K562 (cell line): Measurements from ENCODE around the gene HRH3.

Experiments
- KAT8 ChIP-seq: fragments of 450-650 bp; IDR thresholded peaks from 2 replicates; pipeline ENCODE4 v1.6.1; 2016; ENCODE audit warnings: low read depth, mild to moderate bottlenecking
- MEF2D ChIP-seq: conservative IDR thresholded peaks from 2 replicates; pipeline ENCODE4 v1.6.1; 2016; ENCODE audit warnings: low read depth, missing genetic modification characterization, missing compliant biosample characterization
- ZNF561 ChIP-seq: fragments of 450-650 bp; formaldehyde crosslinking; conservative IDR thresholded peaks from 2 replicates; pipeline ENCODE4 v1.4.0; 2020; ENCODE audit warnings: mild to moderate bottlenecking, moderate library complexity

- no peak for TF ChIP-seq MEF2D (tag)
- TF ChIP-seq KAT8, result no peak
- no peak for TF ChIP-seq ZNF561 (CRISPR knock-in tag)
These were observed 18.6 kb upstream of the HRH3 start for GRCh38 chr20:62238569-62239277.
